Right ventricle myocardium superior (tissue), 1 donor: ENCODE results near the gene USP21. TPM values are rescaled to one million over a fixed set of nuclear protein-coding genes. Genes with fewer than 3 reads are reported as not detected.
A peak's percentile ranks its signal among the peaks of the same experiment; 100 is the strongest.

Source experiments
- ATAC-seq: fragments of 200-7000 bp; cut with Tn5 transposase; one replicate; pipeline ENCODE4 v1.9.1; 2020; ENCODE audit warnings: mild to moderate bottlenecking; ENCODE audit not compliant: poor library complexity
- DNase-seq: peaks from one replicate; pipeline ENCODE4 v3.0.0-alpha.2; 2020
- intact Hi-C: fragments of 100-400 bp; cut with DNase I; formaldehyde crosslinking; loops from one replicate; pipeline ENCODE4 v1.11.2; 2022
- total RNA-seq: library from RNA; stranded (reverse); fragmentation: NEBNext Ultra II Directional; extraction: Animal tissue kit (Norgen Biotek cat#: 25700); gene quantifications from one replicate; pipeline ENCODE4 v1.2.1, GENCODE V29; 2021
- donor health status: DM: no; HTN: yes; CAD: no; lungs with severe emphysema.

The USP21 gene
- total RNA-seq, 1 donor from 2014 or later = 19.0 TPM

DNA sequence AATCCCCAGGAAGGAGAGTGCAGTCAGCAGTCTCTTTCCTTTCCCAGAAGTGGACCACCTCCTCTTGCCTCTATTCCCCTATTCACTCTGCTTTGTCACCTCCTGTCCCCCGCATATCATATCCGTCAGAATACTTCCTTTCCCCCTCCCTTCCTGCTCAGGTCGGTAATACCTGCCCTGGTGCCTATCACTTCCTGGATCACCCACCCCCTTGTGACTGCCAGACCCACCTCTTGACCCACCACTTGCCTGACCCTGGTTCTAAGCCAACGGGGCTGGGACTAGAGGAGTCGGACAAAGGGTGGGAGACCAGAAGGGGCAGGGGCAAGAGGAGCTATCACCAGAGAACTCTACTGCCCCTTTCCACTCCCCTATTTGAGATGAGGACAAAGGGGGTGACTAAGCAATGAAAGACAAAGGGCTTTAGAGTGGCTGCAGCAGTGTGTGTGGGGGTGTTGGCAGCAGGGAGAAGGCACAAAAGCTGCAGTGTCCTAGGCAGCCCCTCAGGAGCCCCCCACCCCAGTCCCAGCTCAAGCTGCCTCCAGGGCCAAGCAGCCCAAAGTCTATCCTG, 41.2 kb downstream of the USP21 start:
- peak; percentile 41 for DNase-seq
- intact Hi-C loops = no loop called here
- ATAC-seq = no peak

DNA sequence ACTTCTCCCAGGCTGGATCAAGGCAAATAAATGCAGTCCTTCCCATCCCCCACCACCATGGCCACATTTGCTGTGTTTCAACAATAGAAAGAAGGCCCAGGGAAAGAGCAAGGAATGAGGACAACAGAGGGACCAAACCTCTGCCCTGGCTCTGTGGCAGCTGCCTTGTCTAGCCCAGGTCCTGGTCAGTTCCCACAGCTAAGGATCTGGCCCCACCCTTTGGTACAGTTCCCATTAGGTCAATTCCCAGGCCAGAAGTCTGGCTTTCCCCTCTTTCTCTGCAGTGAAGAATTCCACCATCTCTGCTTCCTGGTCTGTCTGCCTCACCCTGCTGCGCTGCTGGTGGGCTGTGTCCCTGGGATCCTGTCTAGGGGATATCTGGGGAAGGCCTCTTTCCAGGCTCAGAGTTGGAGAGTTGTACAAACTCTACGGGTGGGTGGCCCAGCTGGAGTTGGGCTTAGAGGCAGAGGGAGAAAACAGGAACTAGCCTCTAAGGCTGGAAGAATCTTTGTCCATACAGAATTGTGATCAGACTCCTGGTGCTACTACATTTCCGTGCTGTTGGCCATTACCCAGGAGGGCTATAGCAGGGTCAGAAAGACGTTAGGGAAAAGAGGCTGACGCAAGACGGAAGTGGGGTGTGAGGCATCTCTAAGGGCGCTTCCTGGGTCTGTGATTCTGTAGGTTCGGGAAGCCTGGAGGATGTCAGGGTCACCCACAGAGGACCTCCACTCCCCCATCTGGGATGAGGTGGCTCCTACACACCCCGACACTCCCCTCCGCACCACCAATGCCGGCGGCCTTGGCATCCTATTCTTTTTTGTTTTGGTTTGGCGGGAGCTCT, 41.9 kb downstream of the USP21 start:
- intact Hi-C loops = no loop called here
- ATAC-seq (peak; percentile 32), DNase-seq (peak; percentile 65)

DNA sequence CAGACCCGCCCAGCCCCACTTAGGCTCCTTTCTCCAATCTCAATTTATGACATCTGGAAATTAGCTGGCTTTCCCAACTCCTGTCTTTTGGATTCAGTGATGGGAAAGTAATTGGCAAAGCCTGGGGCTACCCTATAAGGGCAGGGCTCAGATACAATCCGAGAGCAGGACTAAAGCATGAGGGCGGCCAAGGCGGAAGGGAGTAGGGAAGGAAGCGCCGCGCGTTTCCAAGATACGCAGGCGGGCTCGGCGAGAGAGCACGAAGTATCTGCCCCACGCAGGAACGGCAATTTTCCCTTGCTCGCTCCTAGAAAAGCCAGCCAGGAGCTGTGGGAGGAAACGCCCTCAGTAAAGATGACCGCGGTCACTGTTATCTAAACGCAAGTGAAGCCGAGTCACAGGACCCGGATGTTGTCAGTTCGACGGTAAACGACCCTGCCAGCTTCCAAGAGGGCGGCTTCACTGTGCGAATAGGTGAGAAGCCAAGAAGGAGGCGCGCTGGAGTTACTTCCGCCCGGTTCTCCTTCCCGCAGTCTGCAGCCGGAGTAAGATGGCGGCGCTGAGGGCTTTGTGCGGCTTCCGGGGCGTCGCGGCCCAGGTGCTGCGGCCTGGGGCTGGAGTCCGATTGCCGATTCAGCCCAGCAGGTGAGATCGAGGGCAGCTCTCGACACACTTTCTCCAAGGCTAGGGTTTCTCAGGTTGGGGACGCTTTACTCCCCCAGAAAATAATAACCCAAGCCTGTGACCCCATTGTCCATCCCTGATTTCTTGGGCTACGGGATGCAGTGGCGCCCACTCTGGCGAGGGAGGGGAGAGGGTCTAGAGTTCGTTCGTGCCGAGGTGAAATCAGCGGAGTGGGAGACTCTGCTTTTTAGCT, 42.8 kb downstream of the USP21 start, which contains the start of gene NDUFS2:
TSS of gene NDUFS2 (plus strand) at position 532 of the 877 bp plus-strand sequence. CDS start at position 551, 19 bp downstream.
- intact Hi-C loops = no loop called here
- peak; percentile 87 for ATAC-seq
- peak; percentile 98 for DNase-seq

DNA sequence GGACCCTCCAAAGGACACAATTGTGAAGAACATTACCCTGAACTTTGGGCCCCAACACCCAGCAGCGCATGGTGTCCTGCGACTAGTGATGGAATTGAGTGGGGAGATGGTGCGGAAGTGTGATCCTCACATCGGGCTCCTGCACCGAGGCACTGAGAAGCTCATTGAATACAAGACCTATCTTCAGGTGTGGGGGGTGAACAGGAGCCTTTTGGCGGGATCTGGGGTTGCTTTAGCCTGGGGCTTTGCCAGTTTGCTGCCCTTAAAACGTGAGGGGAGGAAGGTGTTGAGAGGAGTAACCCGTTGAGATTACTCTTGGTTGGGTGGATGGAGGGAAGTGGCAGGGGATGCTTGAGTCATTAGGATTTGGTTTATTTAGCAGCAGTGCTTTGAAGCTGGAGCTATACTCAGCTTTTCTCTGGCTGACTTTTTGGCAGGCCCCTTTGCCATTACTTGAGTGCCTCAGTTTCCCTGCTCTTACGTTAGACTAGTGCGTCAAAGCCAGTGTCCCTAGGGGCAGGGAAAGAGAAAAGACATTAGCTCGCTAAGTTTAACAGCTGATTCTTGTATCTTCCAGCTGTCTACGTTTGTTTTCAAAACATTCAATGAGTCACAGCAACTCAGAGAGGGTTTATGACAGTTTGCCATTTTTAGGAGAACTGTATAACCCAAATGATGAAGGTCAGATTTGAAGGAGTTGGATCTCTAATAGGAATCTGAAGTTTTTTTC, 47.3 kb downstream of the USP21 start:
- intact Hi-C loops = no loop called here
- peak; percentile 28 for ATAC-seq
- DNase-seq = peak; percentile 48

DNA sequence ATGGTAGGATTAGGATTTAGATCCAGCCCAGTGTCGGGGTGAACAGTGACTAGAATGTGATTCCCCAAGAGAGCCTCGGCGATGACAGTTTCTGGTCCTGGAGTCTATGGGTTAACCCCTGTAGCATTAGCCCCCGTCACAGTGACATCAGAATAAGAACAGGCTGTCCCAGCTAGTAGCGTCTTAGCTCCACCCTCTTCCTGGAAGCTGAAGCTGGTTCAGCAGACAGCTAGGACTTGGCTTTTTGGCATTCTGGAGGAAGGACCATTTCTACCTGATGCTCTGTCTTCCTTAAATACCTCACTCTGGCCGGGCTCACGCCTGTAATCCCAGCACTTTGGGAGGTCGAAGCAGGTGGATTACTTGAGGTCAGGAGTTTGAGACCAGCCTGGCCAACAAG, 47.9 kb downstream of the USP21 start:
- DNase-seq = peak; percentile 59
- peak; percentile 67 for ATAC-seq
- intact Hi-C loops = no loop called here

DNA sequence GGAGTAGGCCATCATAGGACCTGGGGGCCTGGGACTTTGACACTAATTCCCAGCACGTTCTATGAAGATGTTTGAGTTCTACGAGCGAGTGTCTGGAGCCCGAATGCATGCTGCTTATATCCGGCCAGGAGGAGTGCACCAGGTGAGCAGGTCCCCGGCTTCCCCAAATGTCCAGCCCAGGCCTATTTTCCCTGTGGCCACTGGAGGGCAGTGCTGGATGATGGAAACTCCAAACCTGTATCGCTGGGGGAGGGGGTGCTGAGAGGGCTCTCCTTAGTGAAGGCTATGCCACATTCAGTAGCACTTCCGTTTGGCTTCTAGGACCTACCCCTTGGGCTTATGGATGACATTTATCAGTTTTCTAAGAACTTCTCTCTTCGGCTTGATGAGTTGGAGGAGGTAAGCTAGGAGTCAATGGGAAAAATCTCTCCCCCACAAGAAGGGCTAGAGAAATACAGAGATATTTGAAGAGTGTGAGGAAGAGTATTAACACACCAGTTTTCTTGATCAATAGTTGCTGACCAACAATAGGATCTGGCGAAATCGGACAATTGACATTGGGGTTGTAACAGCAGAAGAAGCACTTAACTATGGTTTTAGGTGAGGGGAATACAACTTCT, 50.6 kb downstream of the USP21 start:
- intact Hi-C loops = no loop called here
- peak; percentile 72 for ATAC-seq
- DNase-seq = peak; percentile 82

DNA sequence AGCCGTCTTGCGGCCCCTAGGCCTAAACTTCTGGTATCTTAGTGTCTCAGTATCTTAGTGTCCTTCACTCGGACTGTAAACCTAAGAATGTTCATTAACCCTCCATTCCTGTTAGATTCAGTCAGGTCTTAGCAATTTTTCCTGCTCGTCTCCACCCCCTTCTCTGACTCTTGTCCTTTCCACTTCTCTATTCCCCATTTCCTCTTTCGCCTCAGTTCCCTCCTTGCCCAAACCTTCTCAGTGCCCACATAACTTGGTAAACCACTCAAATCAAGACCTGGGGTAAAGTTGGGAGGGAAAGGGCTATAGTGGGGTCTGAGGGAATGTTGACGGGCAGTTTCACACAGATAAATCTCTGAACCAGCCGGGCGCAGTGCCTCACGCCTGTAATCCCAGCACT, 55.1 kb downstream of the USP21 start:
- DNase-seq = no peak
- intact Hi-C loops = no loop called here
- peak; percentile 19 for ATAC-seq

DNA sequence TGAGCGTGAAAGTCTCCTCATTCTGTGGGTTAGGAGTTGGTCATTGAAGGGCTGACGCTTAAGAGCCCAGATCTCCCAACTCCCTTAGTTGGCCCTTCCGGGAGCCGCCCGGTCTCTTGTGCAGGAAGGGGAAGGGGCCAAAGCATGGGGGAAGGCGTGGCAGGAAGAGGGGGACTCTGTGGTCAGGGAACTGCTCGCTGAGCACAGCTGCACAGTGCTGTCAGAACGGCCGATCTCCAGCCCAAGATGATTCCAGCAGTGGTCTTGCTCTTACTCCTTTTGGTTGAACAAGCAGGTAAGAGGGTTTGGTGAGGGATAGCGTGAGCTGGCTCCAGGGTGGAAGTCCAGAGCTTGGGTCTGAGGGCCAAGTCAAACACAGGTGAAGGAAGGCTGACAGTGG, 55.8 kb downstream of the USP21 start, which contains the start of gene FCER1G:
TSS of gene FCER1G (plus strand) at position 220 of the 400 bp plus-strand sequence. CDS start at position 247, 27 bp downstream.
- peak; percentile 81 for DNase-seq
- intact Hi-C loops = no loop called here
- ATAC-seq = peak; percentile 60

Other genes starting within 250 kb of the USP21 start
- not detected for gene ITLN2, start 204.7 kb upstream of the USP21 start, total RNA-seq
- 10.1 TPM for gene F11R, start 138.3 kb upstream of the USP21 start, total RNA-seq
- gene TSTD1, start 120.5 kb upstream of the USP21 start, total RNA-seq = 9.3 TPM
- 28.4 TPM for gene USF1, start 113.5 kb upstream of the USP21 start, total RNA-seq
- 3.3 TPM for gene ARHGAP30, start 89.6 kb upstream of the USP21 start, total RNA-seq
- not detected for gene NECTIN4, start 69.9 kb upstream of the USP21 start, total RNA-seq
- gene KLHDC9, start 61.1 kb upstream of the USP21 start, total RNA-seq = 4.7 TPM
- 62.3 TPM for gene PFDN2, start 41.5 kb upstream of the USP21 start, total RNA-seq
- 33.8 TPM for gene NIT1, start 41.4 kb upstream of the USP21 start, total RNA-seq
- 26.6 TPM for gene DEDD, start 26.8 kb upstream of the USP21 start, total RNA-seq
- 81.0 TPM for gene UFC1, start 5.5 kb upstream of the USP21 start, total RNA-seq
- 17.1 TPM for gene PPOX, start 6.9 kb downstream of the USP21 start, total RNA-seq
- gene B4GALT3, start 18.0 kb downstream of the USP21 start, total RNA-seq = 20.3 TPM
- 7.0 TPM for gene ADAMTS4, start 39.6 kb downstream of the USP21 start, total RNA-seq
- gene NDUFS2, start 42.9 kb downstream of the USP21 start, total RNA-seq = 308 TPM
- 21.5 TPM for gene FCER1G, start 55.8 kb downstream of the USP21 start, total RNA-seq
- 1.2 TPM for gene APOA2, start 64.1 kb downstream of the USP21 start, total RNA-seq
- gene TOMM40L, start 66.6 kb downstream of the USP21 start, total RNA-seq = 36.9 TPM
- gene NR1I3, start 78.7 kb downstream of the USP21 start, total RNA-seq = not detected
- 0.22 TPM for gene PCP4L1, start 99.2 kb downstream of the USP21 start, total RNA-seq
- 4.8 TPM for gene MPZ, start 150.5 kb downstream of the USP21 start, total RNA-seq
- gene SDHC, start 154.9 kb downstream of the USP21 start, total RNA-seq = 422 TPM
- gene CFAP126, start 208.4 kb downstream of the USP21 start, total RNA-seq = not detected